HUES64 (cell line): ENCODE results near the gene NFAT5.
"Not testable (repeated sequence)": the region's sequence is repeated elsewhere in the genome, so short reads cannot be mapped to it uniquely, and the experiment has no call there.

ENCODE experiments used
- H3K27ac ChIP-seq: 2 replicates; pipeline ENCODE4 v1.7.0; 2013; ENCODE audit warnings: low read depth, low read length, inconsistent platforms
- H3K27me3 ChIP-seq: 2 replicates; pipeline ENCODE4 v1.6.1; 2013; ENCODE audit warnings: mild to moderate bottlenecking, low read length; ENCODE audit not compliant: insufficient read depth
- H3K36me3 ChIP-seq: 2 replicates; pipeline ENCODE4 v1.6.1; 2013; ENCODE audit warnings: mild to moderate bottlenecking, low read length; ENCODE audit not compliant: insufficient read depth
- H3K4me1 ChIP-seq: 2 replicates; pipeline ENCODE4 v1.6.1; 2013; ENCODE audit warnings: mild to moderate bottlenecking, low read length, moderate library complexity; ENCODE audit not compliant: insufficient read depth
- H3K4me3 ChIP-seq: 2 replicates; pipeline ENCODE4 v1.5.1; 2013; ENCODE audit warnings: mild to moderate bottlenecking, low read length, moderate library complexity
- H3K9ac ChIP-seq: 2 replicates; pipeline ENCODE4 v1.6.1; 2013; ENCODE audit warnings: mild to moderate bottlenecking, low read depth, low read length
- H3K9me3 ChIP-seq: 2 replicates; pipeline ENCODE4 v1.6.1; 2013; ENCODE audit warnings: low read depth, low read length; ENCODE audit not compliant: insufficient read depth
- WGBS: fragments of 150-250, 120-280 bp; methylation state at CpG from one replicate; pipeline ENCODE4 v1.1.7; 2013; ENCODE audit warnings: missing lambda C conversion rate; 5-methylcytosine and 5-hydroxymethylcytosine counted together

Gene NFAT5

DNA sequence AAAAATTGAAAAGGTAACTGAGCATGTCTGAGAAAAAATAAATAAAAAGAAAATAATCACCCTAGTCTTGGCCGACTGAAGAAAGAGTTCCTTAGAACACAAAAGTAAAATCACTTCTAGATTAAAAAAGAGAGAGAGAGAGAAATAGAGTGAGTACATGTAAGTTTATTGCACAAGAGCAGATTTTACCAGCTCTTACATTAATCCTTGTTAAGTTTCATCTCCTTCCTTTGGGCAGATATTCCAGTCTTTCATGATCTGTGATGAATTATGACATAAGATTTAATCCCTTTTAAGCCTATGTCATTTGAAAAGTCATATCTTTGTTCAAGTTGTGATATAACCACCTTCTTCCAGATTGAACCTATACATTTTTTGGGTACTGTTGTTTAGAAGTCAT lies 54.8 kb downstream of the NFAT5 start:
- WGBS, result no CpG with 5 or more reads among the region's 1 CpG
- Histone ChIP-seq H3K4me3 (no peak overlapping the region), H3K4me1 (no peaks in the 10 kb centered on the region), H3K9ac (no peak overlapping the region), H3K27me3 (no peaks in the 10 kb centered on the region), H3K36me3 (no peaks in the 10 kb centered on the region), H3K9me3 (no peaks in the 10 kb centered on the region), H3K27ac (no peak overlapping the region)

DNA sequence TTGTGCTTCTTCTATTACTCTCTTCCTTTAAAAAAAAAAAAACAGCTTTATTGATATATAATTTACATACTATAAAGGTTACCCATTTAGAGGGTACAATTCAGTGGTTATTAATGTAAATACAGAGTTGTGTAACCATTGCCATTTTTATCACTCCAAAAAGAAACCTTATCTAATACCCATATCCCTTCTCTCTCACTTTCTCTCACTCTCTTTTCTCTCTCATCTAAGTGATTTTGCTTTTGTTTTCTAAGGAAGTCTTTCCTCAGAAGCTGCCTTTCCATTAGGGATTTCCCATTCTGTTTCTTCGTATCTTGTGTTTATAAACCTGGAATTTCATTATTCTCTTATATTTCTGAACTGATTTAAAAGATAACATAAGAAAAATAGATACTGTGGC lies 55.5 kb downstream of the NFAT5 start:
- H3K27ac ChIP-seq, result no peak overlapping the region
- no peak overlapping the region for H3K9ac ChIP-seq
- H3K27me3 ChIP-seq, result no peaks in the 10 kb centered on the region
- WGBS, result no CpG with 5 or more reads among the region's 1 CpG
- 0 out of 2 replicates have a peak, but pooled peaks cover 2% of the 10 kb centered on the region for H3K36me3 ChIP-seq
- H3K9me3 ChIP-seq, result no peaks in the 10 kb centered on the region
- no peak overlapping the region for H3K4me3 ChIP-seq
- no peaks in the 10 kb centered on the region for H3K4me1 ChIP-seq

DNA sequence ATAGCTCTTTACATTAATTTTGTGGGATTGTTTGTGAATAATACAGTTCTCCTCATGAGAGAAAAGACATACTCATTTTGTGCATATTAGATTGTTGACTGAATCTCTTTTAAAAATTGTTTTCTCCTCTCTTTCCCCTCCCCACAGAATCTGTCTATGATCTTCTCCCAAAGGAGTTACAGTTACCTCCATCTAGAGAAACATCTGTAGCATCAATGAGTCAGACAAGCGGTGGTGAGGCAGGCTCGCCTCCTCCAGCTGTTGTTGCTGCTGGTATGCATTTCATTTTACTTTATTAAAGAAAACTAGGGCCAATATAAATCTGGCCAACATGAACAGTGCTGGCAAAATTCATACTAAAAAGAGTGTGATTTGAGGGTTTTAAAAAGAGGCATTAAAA lies 60.5 kb downstream of the NFAT5 start:
- Histone ChIP-seq H3K4me3 (no peak overlapping the region), H3K36me3 (peaks cover 27% of the 10 kb centered on the region; the same call in 1 of the 2 replicates), H3K9me3 (no peaks in the 10 kb centered on the region), H3K9ac (no peak overlapping the region), H3K27me3 (no peaks in the 10 kb centered on the region), H3K4me1 (no peaks in the 10 kb centered on the region), H3K27ac (no peak overlapping the region)
- 100% methylated on average over 2 of the region's 2 CpGs for WGBS

DNA sequence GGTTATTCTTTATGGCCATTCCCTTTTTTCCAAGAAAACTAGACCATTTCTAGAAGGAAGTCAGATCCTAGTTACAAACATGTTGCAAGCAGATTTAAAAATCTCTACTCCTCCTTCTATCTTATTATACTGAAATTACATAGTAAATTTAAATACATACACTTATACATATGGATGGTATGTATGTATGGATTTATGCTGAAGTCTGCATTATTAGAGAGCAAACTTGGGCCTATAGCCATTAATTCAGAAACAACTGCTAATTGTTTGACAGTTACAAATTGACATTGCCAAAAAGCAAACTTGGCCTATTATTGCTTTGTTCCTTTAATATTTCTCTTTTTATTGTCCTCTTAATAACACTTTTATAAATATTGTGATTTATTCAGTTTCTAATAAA lies 67.1 kb downstream of the NFAT5 start:
- Histone ChIP-seq H3K27ac (no peak overlapping the region), H3K9me3 (peaks cover 20% of the 10 kb centered on the region; the same call in 1 of the 2 replicates), H3K36me3 (peaks cover 46% of the 10 kb centered on the region), H3K4me1 (no peaks in the 10 kb centered on the region), H3K27me3 (no peaks in the 10 kb centered on the region), H3K9ac (no peak overlapping the region), H3K4me3 (no peak overlapping the region)

DNA sequence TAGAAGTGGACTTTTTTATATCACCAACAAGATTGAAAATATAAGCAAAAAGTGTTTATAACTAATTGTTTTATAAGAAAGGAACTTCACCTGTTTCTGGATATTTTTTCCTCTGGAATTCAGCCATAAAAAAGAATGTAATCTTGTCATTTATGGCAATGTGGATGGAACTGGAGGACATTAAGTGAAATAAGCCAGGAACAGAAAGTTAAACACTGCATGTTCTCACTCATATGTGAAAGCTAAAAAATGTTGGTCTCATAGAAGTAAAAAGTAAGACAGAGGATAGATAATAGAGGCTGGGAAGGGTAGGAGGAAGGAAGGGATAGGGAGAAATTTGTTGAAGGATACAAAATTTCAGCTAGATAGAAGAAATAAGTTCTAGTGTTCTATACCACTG lies 67.6 kb downstream of the NFAT5 start:
- peaks cover 20% of the 10 kb centered on the region; the same call in 1 of the 2 replicates for H3K9me3 ChIP-seq
- H3K4me3 ChIP-seq, result no peak overlapping the region
- H3K4me1 ChIP-seq, result no peaks in the 10 kb centered on the region
- H3K9ac ChIP-seq, result no peak overlapping the region
- H3K36me3 ChIP-seq, result peaks cover 43% of the 10 kb centered on the region
- no peaks in the 10 kb centered on the region for H3K27me3 ChIP-seq
- H3K27ac ChIP-seq, result no peak overlapping the region

DNA sequence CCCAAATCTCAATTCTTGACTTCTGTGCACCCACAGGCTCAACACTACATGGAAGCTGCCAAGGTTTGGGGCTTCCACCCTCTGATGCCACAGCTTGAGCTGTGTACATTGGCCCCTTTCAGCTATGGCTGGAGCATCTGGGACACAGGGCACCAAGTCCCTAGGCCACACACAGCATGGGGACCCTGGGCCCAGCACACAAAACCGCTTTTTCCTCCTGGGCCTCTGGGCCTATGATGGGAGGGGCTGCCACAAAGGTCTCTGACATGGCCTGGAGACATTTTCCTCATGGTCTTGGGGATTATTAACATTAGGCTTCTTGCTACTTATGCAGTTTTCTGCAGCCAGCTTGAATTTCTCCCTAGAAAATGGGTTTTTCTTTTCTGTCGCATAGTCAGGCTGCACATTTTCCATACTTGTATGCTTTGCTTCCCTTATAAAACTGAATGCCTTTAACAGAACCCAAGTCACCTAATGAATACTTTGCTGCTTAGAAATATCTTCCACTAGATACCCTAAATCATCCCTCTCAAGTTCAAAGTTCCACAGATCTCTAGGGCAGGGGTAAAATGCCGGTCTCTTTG lies 70.9 kb downstream of the NFAT5 start:
- H3K4me3 ChIP-seq, H3K27me3 ChIP-seq, H3K27ac ChIP-seq, H3K9ac ChIP-seq, H3K4me1 ChIP-seq: not testable (repeated sequence)
- H3K36me3 ChIP-seq, result peaks cover 34% of the 10 kb centered on the region
- 97% methylated on average over 3 of the region's 3 CpGs for WGBS
- peaks cover 20% of the 10 kb centered on the region; the same call in 1 of the 2 replicates for H3K9me3 ChIP-seq

DNA sequence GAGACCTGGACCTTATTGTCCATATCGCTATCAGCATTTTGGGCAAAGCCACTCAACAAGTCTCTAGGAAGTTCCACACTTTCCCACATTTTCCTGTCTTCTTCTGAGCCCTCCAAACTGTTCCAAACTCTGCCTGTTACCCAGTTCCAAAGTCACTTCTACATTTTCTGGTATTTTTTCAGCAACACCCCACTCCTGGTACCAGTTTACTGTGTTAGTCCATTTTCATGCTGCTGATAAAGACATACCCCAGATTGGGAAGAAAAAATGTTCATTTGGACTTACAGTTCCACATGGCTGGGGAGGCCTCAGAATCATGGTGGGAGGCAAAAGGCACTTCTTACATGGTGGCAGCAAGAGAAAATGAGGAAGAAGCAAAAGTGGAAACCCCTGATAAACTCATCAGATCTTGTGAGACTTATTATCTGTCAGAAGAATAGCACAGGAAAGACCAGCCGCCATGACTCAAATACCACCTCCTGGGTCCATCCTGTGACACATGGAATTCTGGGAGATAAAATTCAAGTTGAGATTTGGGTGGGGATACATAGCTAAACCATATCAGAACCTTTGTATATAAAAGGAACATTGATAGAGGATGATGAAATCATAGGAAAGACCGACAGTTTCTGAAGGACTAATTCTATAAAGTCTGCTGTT lies 71.6 kb downstream of the NFAT5 start:
- H3K27ac ChIP-seq, H3K27me3 ChIP-seq, H3K4me3 ChIP-seq, H3K4me1 ChIP-seq, H3K9ac ChIP-seq: not testable (repeated sequence)
- Histone ChIP-seq H3K9me3 (peaks cover 20% of the 10 kb centered on the region; the same call in 1 of the 2 replicates), H3K36me3 (peaks cover 34% of the 10 kb centered on the region)
- WGBS, result 99% methylated on average over 3 of the region's 3 CpGs

DNA sequence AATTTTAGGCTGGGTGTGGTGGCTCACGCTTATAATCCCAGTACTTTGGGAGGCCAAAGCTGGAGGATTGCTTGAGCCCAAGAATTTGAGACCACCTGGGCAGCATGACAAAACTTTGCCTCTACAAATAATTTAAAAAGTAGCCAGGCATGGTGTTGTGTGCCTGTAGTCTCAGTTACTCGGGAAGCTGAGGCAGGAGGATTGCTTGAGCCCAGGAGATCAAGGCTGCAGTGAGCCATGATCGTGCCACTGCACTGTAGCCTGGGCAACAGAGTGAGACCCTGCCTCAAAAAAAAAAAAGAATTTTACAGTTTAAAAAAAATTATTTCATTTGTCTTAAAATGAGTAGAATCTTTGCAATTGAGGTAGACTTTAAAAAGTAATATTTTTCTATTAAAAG lies 78.2 kb downstream of the NFAT5 start:
- H3K36me3 ChIP-seq, result peaks cover 24% of the 10 kb centered on the region

DNA sequence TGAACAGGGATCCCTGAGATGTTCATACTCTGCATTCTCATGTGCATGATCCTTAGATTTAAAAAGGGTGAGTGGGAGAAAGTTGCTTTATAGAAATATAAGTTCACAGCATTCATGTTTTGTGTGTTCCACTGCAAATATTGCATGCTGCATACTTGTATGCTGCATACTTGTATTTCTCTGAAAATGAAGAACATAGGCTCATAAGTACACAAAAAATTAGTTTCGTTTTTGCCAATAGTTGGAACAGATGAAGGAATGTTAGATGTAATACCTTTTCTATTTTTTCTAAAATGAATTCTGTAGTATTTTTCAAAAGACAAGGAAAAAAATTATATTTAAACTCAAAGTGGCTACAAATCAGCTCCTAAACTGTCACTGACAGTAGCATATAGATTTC lies 79.0 kb downstream of the NFAT5 start:
- Histone ChIP-seq H3K36me3 (peaks cover 32% of the 10 kb centered on the region), H3K9ac (no peak overlapping the region), H3K4me3 (no peak overlapping the region), H3K9me3 (no peaks in the 10 kb centered on the region), H3K27me3 (no peaks in the 10 kb centered on the region), H3K4me1 (no peaks in the 10 kb centered on the region), H3K27ac (no peak overlapping the region)
- WGBS, result no CpG with 5 or more reads among the region's 1 CpG

More for the DNA sequence above, 78.2 kb downstream of the NFAT5 start:
- not testable (repeated sequence) for H3K9me3 ChIP-seq, H3K27ac ChIP-seq, H3K27me3 ChIP-seq, H3K4me1 ChIP-seq, H3K9ac ChIP-seq, H3K4me3 ChIP-seq
- 97% methylated on average over 3 of the region's 3 CpGs for WGBS

DNA sequence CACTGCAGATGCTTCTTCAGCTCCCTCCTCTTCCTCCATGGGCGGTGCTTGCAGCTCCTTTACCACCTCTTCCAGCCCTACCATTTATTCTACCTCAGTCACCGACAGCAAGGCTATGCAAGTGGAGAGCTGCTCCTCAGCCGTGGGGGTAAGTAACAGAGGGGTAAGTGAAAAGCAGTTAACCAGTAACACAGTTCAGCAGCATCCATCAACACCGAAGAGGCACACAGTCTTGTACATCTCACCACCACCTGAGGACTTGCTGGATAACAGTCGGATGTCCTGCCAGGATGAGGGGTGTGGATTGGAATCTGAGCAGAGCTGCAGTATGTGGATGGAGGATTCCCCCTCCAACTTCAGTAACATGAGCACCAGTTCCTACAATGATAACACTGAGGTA lies 81.3 kb downstream of the NFAT5 start:
- Histone ChIP-seq H3K27ac (no peak overlapping the region), H3K4me3 (no peak overlapping the region), H3K9me3 (no peaks in the 10 kb centered on the region), H3K9ac (no peak overlapping the region), H3K4me1 (no peaks in the 10 kb centered on the region), H3K27me3 (no peaks in the 10 kb centered on the region), H3K36me3 (peaks cover 47% of the 10 kb centered on the region)
- 95% methylated on average over 4 of the region's 5 CpGs for WGBS

DNA sequence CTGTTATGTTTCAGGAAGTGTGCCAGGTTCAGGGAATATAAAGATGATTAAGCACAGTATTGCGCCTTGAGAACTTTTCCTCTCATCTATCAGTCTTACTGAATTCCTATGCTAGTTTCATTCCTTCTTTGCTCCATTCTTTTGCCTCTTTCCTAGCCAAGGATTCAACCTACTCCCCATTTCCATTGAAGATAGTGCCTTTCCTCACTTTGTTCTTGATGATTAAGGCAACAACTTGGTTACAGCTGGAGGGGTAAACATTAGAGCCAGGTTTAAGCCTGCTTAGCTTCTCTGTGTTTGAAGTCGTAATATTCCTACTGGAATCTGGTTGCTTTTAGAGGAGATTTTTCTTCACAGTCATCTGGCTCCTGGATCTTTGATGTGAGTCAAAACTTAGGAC lies 85.5 kb downstream of the NFAT5 start:
- Histone ChIP-seq H3K9me3 (no peaks in the 10 kb centered on the region), H3K4me3 (no peak overlapping the region), H3K36me3 (peaks cover 87% of the 10 kb centered on the region), H3K27me3 (no peaks in the 10 kb centered on the region), H3K27ac (no peak overlapping the region), H3K4me1 (no peaks in the 10 kb centered on the region), H3K9ac (no peak overlapping the region)
- 95% methylated on average over 2 of the region's 2 CpGs for WGBS
